Measurements from ENCODE around the gene HSPB7.
"Not testable (repeated sequence)": the region's sequence is repeated elsewhere in the genome, so short reads cannot be mapped to it uniquely, and the experiment has no call there.

Gene HSPB7

DNA sequence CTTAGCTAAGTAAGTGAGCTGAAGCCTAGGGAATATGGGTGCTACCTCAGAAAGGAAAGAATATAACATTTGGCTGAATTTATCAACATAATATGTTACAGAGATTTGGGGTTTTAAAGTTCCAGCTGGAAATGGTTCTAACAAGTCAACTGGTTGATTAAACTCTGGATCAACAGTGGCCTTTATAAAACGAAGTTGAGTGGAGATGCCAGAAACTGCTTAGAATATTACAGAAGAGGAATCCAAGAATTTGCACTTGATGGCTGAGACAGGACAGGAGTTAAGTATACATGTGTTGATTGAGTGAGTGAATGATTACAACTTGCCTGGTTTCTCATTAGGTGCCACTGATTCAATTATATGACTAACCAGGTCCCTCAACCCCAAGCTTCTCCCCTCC is 34.6 kb downstream of the HSPB7 start:
- TF ChIP-seq, protein P1, sequence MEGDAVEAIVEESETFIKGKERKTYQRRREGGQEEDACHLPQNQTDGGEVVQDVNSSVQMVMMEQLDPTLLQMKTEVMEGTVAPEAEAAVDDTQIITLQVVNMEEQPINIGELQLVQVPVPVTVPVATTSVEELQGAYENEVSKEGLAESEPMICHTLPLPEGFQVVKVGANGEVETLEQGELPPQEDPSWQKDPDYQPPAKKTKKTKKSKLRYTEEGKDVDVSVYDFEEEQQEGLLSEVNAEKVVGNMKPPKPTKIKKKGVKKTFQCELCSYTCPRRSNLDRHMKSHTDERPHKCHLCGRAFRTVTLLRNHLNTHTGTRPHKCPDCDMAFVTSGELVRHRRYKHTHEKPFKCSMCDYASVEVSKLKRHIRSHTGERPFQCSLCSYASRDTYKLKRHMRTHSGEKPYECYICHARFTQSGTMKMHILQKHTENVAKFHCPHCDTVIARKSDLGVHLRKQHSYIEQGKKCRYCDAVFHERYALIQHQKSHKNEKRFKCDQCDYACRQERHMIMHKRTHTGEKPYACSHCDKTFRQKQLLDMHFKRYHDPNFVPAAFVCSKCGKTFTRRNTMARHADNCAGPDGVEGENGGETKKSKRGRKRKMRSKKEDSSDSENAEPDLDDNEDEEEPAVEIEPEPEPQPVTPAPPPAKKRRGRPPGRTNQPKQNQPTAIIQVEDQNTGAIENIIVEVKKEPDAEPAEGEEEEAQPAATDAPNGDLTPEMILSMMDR (IDR thresholded peaks at IDR 0.05; ENCODE audit: low read depth, low read length), result no peak
- no peak for DNase-seq (ENCODE audit: low read depth in 2 of 2)
- no peak overlapping the region for H3K4me3 ChIP-seq (replicated peaks in 1 of 2; ENCODE audit: low read depth in 2 of 2, low read length in 2 of 2)

DNA sequence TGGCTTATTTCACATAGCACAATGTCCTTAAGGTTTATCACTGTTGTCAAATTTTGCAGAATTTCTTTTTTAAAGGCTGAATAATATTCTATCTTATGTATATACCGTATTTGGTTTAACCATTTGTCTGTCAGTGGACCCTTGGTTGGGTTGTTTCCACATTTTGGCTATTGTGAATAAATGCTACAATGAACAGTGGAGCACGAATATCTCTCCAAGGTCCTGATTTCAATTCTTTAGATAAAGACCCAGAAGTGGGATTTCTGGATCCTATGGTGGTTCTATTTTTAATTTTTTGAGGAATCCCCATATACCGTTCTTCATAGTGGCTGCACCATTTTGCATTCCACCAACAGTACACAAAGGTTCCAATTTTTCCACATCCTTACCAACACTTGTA is 36.2 kb downstream of the HSPB7 start:
- DNase-seq (ENCODE audit: low read depth in 2 of 2), result no peak
- H3K4me3 ChIP-seq (replicated peaks in 1 of 2; ENCODE audit: low read depth in 2 of 2, low read length in 2 of 2), result no peak overlapping the region
- TF ChIP-seq, protein P1 (IDR thresholded peaks at IDR 0.05; ENCODE audit: low read depth, low read length), result no peak

DNA sequence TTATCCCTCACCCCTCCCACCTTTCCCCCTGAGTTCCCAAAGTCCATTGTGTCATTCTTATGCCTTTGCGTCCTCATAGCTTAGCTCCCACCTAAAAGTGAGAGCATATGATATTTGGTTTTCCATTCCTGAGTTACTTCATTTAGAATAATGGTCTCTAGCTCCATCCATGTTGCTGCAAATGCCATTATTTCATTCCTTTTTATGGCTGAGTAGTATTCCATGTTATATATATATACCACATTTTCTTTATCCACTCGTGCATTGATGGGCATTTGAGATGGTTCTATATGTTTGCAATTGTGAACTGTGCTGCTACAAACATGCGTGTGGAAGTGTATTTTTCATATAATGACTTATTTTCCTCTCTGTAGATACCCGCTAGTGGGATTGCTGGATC is 39.9 kb downstream of the HSPB7 start:
- DNase-seq (ENCODE audit: low read depth in 2 of 2); H3K4me3 ChIP-seq (replicated peaks in 1 of 2; ENCODE audit: low read depth in 2 of 2, low read length in 2 of 2): not testable (repeated sequence)

DNA sequence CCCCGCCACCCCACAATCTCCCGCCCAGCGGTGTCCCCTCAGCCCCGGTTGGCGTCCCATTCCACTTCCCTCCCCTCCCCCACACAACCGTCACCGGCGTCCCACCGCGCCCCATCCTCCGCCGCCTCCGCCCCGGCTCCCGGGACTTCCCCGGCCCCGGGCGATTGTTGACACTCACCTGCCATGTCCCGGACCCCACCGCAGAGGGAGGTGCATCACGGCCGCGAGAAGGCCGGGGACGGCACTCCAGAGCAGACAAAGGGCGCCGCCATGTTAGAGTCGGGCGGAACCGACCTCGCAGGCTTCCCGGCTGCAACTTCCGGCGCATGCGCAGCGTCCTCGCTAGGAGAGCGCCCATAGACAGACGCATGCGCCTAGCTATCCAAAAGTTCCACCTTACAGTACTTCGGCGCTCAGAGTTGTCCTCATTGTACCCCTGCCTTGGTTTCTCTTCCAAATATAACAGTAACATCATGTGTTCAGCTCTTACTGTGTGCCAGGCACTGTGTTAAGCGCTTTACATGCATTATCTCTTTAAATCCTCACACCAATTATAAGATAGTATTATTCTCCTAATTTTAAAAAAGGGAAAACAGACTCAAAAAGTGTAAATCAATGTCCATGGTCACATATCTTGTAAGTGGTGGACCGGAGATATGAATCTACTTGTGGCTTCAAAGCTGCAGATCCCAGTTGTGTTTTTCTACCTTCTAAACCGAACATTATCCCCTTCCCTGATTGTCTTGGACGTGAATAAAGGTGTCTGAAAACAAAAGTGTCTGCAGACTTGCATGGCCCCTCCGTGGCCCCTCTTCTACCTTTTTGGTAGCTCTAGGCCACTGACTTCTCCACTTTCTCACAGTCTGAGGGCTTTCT is 41.8 kb downstream of the HSPB7 start, which contains the start of gene ZBTB17:
TSS of gene ZBTB17 (minus strand) at position 297 of the 876 bp plus-strand sequence. CDS start 27,606 bp downstream, outside the sequence.
- DNase-seq (ENCODE audit: low read depth in 2 of 2), result peak; percentile 93 to 95
- TF ChIP-seq, protein P1 (IDR thresholded peaks at IDR 0.05; ENCODE audit: low read depth, low read length), result no peak
- peak within 1 kb of the TSS; percentile 83 to 86 for H3K4me3 ChIP-seq (replicated peaks in 1 of 2; ENCODE audit: low read depth in 2 of 2, low read length in 2 of 2)

DNA sequence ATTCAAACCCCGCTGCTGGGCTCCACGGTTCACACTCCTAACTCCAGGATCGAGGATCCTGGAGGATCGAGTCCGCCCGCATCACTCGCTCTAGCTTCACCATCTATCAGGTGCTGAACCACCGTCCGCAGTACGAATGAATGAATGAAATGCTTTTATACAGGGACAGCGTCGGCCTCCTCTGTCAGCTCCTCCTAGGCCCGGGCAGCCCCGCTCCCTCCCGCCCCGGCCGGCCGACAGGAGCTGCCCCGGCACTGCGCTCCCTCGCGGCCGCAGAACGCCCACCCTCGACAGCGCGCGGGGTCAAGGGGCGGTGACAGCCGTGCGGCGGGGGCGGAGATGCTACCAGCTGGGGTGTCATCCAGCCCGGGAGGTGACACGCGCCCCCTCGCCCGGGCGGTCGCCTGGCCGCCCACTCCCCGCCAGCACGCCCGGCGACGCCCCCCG is 42.5 kb downstream of the HSPB7 start:
- DNase-seq (ENCODE audit: low read depth in 2 of 2), result peak; percentile 51 to 63
- H3K4me3 ChIP-seq (replicated peaks in 1 of 2; ENCODE audit: low read depth in 2 of 2, low read length in 2 of 2), result peak overlapping the region; percentile 83 to 86
- TF ChIP-seq, protein P1 (IDR thresholded peaks at IDR 0.05; ENCODE audit: low read depth, low read length), result no peak

DNA sequence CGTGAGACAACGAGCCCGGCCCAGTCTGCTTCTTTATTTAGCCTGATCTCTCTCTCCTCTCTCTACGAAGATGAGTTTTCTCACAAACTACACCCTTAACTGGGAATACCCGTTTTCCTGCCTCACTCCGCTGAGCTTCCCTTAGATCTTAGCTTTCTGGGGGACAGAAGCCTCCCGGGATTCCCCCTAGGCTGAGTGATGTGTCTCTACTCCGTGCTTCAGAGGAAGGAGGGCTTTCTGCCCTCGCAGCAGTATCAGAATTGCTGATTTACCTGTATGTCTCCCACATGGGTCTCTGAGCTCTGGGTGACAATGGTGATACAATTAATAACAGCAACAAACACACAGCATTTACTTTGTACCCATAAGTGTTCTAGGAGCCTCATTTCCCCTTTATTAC is 43.0 kb downstream of the HSPB7 start:
- no peak for DNase-seq (ENCODE audit: low read depth in 2 of 2)
- TF ChIP-seq, protein P1 (IDR thresholded peaks at IDR 0.05; ENCODE audit: low read depth, low read length), result no peak
- peak overlapping the region; percentile 83 to 86 for H3K4me3 ChIP-seq (replicated peaks in 1 of 2; ENCODE audit: low read depth in 2 of 2, low read length in 2 of 2)

DNA sequence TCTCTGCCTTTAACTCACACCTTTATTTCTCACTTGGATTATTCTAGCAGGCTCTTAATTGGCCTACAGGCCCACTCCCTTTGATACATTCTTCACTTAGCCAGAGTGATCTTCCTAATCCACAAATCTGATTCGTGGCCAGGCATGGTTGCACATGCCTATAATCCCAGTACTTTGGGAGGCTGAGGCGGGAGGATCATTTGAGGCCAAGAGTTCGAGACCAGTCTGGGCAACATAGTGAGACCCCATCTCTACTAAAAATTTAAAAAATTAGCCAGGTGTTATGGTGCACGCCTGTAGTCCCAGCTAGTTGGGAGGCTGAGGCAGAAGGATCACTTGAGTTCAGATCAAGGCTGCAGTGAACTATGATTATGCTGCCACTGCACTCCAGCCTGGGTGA is 44.1 kb downstream of the HSPB7 start:
- DNase-seq (ENCODE audit: low read depth in 2 of 2), result no peak
- no peak overlapping the region for H3K4me3 ChIP-seq (replicated peaks in 1 of 2; ENCODE audit: low read depth in 2 of 2, low read length in 2 of 2)
- TF ChIP-seq, protein P1 (IDR thresholded peaks at IDR 0.05; ENCODE audit: low read depth, low read length), result no peak
